Pancreas (tissue), 10 donors: ENCODE data around the gene SATB1. TPM values are rescaled to one million over a fixed set of nuclear protein-coding genes. Genes with fewer than 3 reads are reported as not detected.
A peak's percentile ranks its signal among the peaks of the same experiment; 100 is the strongest.

Experiments
- ATAC-seq, 4 donors: fragments of 200-7000 bp; cut with Tn5 transposase; one replicate each; pipeline versions ENCODE4 v1.8.0 to v1.9.1; 2020; ENCODE audit warnings: mild to moderate bottlenecking in 4 of 4, moderate library complexity in 4 of 4
- DNase-seq, 6 donors: peaks; one replicate each; pipeline ENCODE4 v3.0.0-alpha.2; 2020
- FAIRE-seq: peaks from 2 replicates; lab custom pipeline; 2012; peaks lifted over from hg19 to GRCh38; lab: Jason Lieb, UNC
- H3K27ac ChIP-seq, 4 donors: fragments of 200-600 bp; sonication (generic); 1 replicate in 3 of 4; 2 replicates in 1 of 4; pipeline versions ENCODE4 v1.5.0 to v1.8.0; 2020
- H3K27me3 ChIP-seq, 4 donors: fragments of 200-600 bp; one replicate each; pipeline ENCODE4 v1.8.0; 2021
- H3K36me3 ChIP-seq, 3 donors: fragments of 200-600 bp; sonication (generic) in 1 of 3; one replicate each; pipeline versions ENCODE4 v1.5.0 to v1.8.0; 2020 to 2021
- H3K4me1 ChIP-seq, 3 donors: fragments of 200-600 bp; one replicate each; pipeline ENCODE4 v1.8.0; 2021
- H3K4me3 ChIP-seq, 4 donors: fragments of 200-600 bp; sonication (generic) in 2 of 4; one replicate each; pipeline versions ENCODE4 v1.5.0 to v1.8.0; 2020 to 2021
- H3K9me3 ChIP-seq, 4 donors: fragments of 200-600 bp; one replicate each; pipeline ENCODE4 v1.8.0; 2021
- CTCF ChIP-seq, 4 donors: fragments of 200-600 bp; sonication (generic) in 3 of 4; IDR thresholded peaks; one replicate each; pipeline versions ENCODE4 v1.5.0 to v1.8.0; 2021; ENCODE audit warnings: antibody characterized with exemption in 4 of 4
- WGBS, 2 donors: extraction: QIAGEN DNeasy Blood & Tissue Kit; methylation state at CpG; one replicate each; pipeline ENCODE4 v1.1.7; 2013; 5-methylcytosine and 5-hydroxymethylcytosine counted together
- intact Hi-C, 3 donors: fragments of 100-400 bp; cut with DNase I; formaldehyde crosslinking; loops; one replicate each; pipeline versions ENCODE4 v1.11.1 to v1.14.2; 2022
- polyA plus RNA-seq, 2 donors: library from polyadenylated mRNA; stranded (reverse); fragments of 200-250 nt; gene quantifications; one replicate each; pipeline ENCODE4 v1.2.3, GENCODE V29; 2013
- total RNA-seq, 6 donors: library from RNA; stranded (reverse); fragmentation: NEBNext Ultra II Directional in 4 of 6; extraction: Animal tissue kit (Norgen Biotek cat#: 25700) in 4 of 6; gene quantifications; one replicate each; pipeline versions ENCODE4 v1.2.1 to v1.2.4, GENCODE V29; 2021 to 2023
- donor health status: healthy with polysubstance abuse.
- donor health status: DM: no; HTN: no; CAD: no; lungs with moderate emphysema.
- donor health status: DM: no; HTN: no; CAD: no.
- donor health status: control.
- donor health status: control.
- donor health status: Bipolar disorder and iron deficiency.
- donor health status: DM: yes; HTN: yes; CAD: no.
- donor health status: DM: no; HTN: no; CAD: no.
- donor health status: DM: no; HTN: no; CAD: no.
- donor health status: DM: yes; HTN: yes; CAD: no.

The SATB1 gene
- total and polyA plus RNA-seq, 8 donors, result 12.6 to 40.0 (median 26.7) TPM

- no peak overlapping the region for H3K4me3 ChIP-seq
- no peaks in the 10 kb centered on the region for H3K9me3 ChIP-seq
- FAIRE-seq, result no peak
- H3K36me3 ChIP-seq, result peaks cover 0 to 11% (median 5%) of the 10 kb centered on the region in 3 donors
- no peaks in the 10 kb centered on the region for H3K27me3 ChIP-seq
- intact Hi-C loops, result no loop called here
- DNase-seq, result no peak
- H3K27ac ChIP-seq, result no peak overlapping the region
- no peak for TF ChIP-seq CTCF (IDR thresholded peaks at IDR 0.05)
- no peaks in the 10 kb centered on the region for H3K4me1 ChIP-seq
- no peak for ATAC-seq
- WGBS, 2 donors, result 93 to 94% methylated on average over 2 of the region's 2 CpGs
Measured at GRCh38 chr3:18379647-18380046, 45.5 kb downstream of the SATB1 start.

- TF ChIP-seq CTCF (IDR thresholded peaks at IDR 0.05), result no peak
- 76 to 82% methylated on average over 2 of the region's 2 CpGs for WGBS, 2 donors
- no peaks in the 10 kb centered on the region for H3K27me3 ChIP-seq
- intact Hi-C loops, result no loop called here
- no peak overlapping the region for H3K27ac ChIP-seq
- H3K9me3 ChIP-seq, result no peaks in the 10 kb centered on the region
- no peak overlapping the region for H3K4me3 ChIP-seq
- no peak for FAIRE-seq
- DNase-seq, result no peak
- no peak for ATAC-seq
- no peaks in the 10 kb centered on the region for H3K4me1 ChIP-seq
- peaks cover 0 to 12% (median 5%) of the 10 kb centered on the region in 3 donors for H3K36me3 ChIP-seq
Measured at GRCh38 chr3:18378218-18378617, 46.9 kb downstream of the SATB1 start.

GRCh38 chr3:18376682-18377081, 48.5 kb downstream of the SATB1 start:
- FAIRE-seq (no peak), ATAC-seq (no peak), DNase-seq (no peak)
- peaks cover 0 to 16% (median 5%) of the 10 kb centered on the region in 3 donors for H3K36me3 ChIP-seq
- no peak overlapping the region for H3K27ac ChIP-seq
- H3K9me3 ChIP-seq, result no peaks in the 10 kb centered on the region
- intact Hi-C loops, result no loop called here
- TF ChIP-seq CTCF (IDR thresholded peaks at IDR 0.05), result no peak
- H3K27me3 ChIP-seq, result no peaks in the 10 kb centered on the region
- H3K4me3 ChIP-seq, result no peak overlapping the region
- WGBS, 2 donors, result 96 to 98% methylated on average over 3 of the region's 3 CpGs
- no peaks in the 10 kb centered on the region for H3K4me1 ChIP-seq

GRCh38 chr3:18372786-18373405, 52.2 kb downstream of the SATB1 start:
- no peak overlapping the region for H3K4me3 ChIP-seq
- intact Hi-C loops, result no loop called here
- H3K27me3 ChIP-seq, result no peaks in the 10 kb centered on the region
- ATAC-seq, result no peak
- peaks cover 0 to 16% (median 5%) of the 10 kb centered on the region in 3 donors for H3K36me3 ChIP-seq
- no peak for DNase-seq
- H3K27ac ChIP-seq, result no peak overlapping the region
- no peaks in the 10 kb centered on the region for H3K9me3 ChIP-seq
- WGBS, 2 donors, result 80 to 82% methylated on average over 4 of the region's 4 CpGs
- TF ChIP-seq CTCF (IDR thresholded peaks at IDR 0.05), result no peak
- FAIRE-seq, result no peak
- H3K4me1 ChIP-seq, result peaks cover 0 to 5% (median 0%) of the 10 kb centered on the region in 3 donors

- no peaks in the 10 kb centered on the region for H3K27me3 ChIP-seq
- intact Hi-C loops, result no loop called here
- H3K4me3 ChIP-seq, result no peak overlapping the region
- WGBS, 2 donors, result 86 to 91% methylated on average over 7 of the region's 7 CpGs
- no peak for TF ChIP-seq CTCF (IDR thresholded peaks at IDR 0.05)
- peaks cover 0 to 5% (median 0%) of the 10 kb centered on the region in 3 donors for H3K4me1 ChIP-seq
- ATAC-seq (peak in 2 of 4 donors; percentile 37 to 59), FAIRE-seq (no peak), DNase-seq (no peak)
- H3K36me3 ChIP-seq, result peaks cover 0 to 6% (median 3%) of the 10 kb centered on the region in 3 donors
- H3K27ac ChIP-seq, result no peak overlapping the region
- no peaks in the 10 kb centered on the region for H3K9me3 ChIP-seq
Measured at GRCh38 chr3:18370672-18371071, 54.5 kb downstream of the SATB1 start.
